Prostate gland (tissue), 2 donors: ENCODE results near the gene ZNF385A. TPM values are rescaled to one million over a fixed set of nuclear protein-coding genes. Genes with fewer than 3 reads are reported as not detected.
"Not testable (repeated sequence)": the region's sequence is repeated elsewhere in the genome, so short reads cannot be mapped to it uniquely, and the experiment has no call there.

Source experiments
- DNase-seq: peaks from one replicate; pipeline ENCODE4 v3.0.0-alpha.2; 2019; ENCODE audit warnings: low spot score
- H3K27ac ChIP-seq, 2 donors: fragments of 200-600 bp; sonication (generic); 2 replicates each; pipeline ENCODE4 v1.5.1; 2017 to 2019
- H3K27me3 ChIP-seq: fragments of 200-600 bp; sonication (generic); replicated peaks from 2 replicates; pipeline ENCODE4 v1.5.1; 2019; ENCODE audit not compliant: insufficient read depth
- H3K36me3 ChIP-seq, 2 donors: fragments of 200-600 bp; sonication (generic); 1 replicate in 1 of 2; 2 replicates in 1 of 2; pipeline versions ENCODE4 v1.5.1 to v1.8.1; 2017 to 2019
- H3K4me1 ChIP-seq: fragments of 200-600 bp; sonication (generic); replicated peaks from 2 replicates; pipeline ENCODE4 v1.5.1; 2019
- H3K4me3 ChIP-seq, 2 donors: fragments of 200-600 bp; sonication (generic); 2 replicates each; pipeline ENCODE4 v1.5.1; 2017 to 2019
- H3K9me3 ChIP-seq: fragments of 200-600 bp; sonication (generic); 2 replicates; pipeline ENCODE4 v1.5.1; 2017
- CTCF ChIP-seq, 4 experiments: fragments of 200-600 bp in 2 of 4; fragments of 450-650 bp in 2 of 4; sonication (generic) in 2 of 4; IDR thresholded peaks; 1 replicate in 3 of 4; 2 replicates in 1 of 4; pipeline ENCODE4 v1.5.1; 2016 to 2019; ENCODE audit warnings: antibody characterized with exemption in 4 of 4, mild to moderate bottlenecking in 2 of 4, moderate library complexity in 2 of 4
- POLR2A ChIP-seq: fragments of 450-650 bp; IDR thresholded peaks from one replicate; pipeline ENCODE4 v1.6.1; 2016; ENCODE audit warnings: antibody characterized with exemption, mild to moderate bottlenecking
- POLR2AphosphoS5 ChIP-seq: sonication (generic); formaldehyde crosslinking; IDR thresholded peaks from one replicate; pipeline ENCODE4 v1.6.1; 2017; ENCODE audit warnings: antibody characterized with exemption
- WGBS: methylation state at CpG from one replicate; pipeline ENCODE4 v1.1.5; 2018; 5-methylcytosine and 5-hydroxymethylcytosine counted together
- intact Hi-C: fragments of 100-400 bp; cut with DNase I; formaldehyde crosslinking; loops from one replicate; pipeline ENCODE4 v1.14.2; 2022
- total RNA-seq, 2 donors: library from RNA; depleted of rRNA; stranded (reverse); fragments of >200 nt; gene quantifications; one replicate each; pipeline ENCODE4 v1.1.0, GENCODE V29; 2016

The ZNF385A gene
- total RNA-seq, 2 donors from 2014 or later: 29.4 to 42.4 TPM

- H3K27ac ChIP-seq: no peak overlapping the region
- TF ChIP-seq POLR2AphosphoS5 (no peak), CTCF (IDR thresholded peaks at IDR 0.05) (no peak), POLR2A (no peak)
- H3K9me3 ChIP-seq: no peaks in the 10 kb centered on the region
- intact Hi-C loops: loop anchor here (5.0 kb wide), 2 partner anchors 33 to 47 kb away; partner anchors contain the start of genes CBX5, GPR84 and HNRNPA1
- no peak for DNase-seq
- 45% methylated on average over 5 of the region's 5 CpGs for WGBS
- H3K4me1 ChIP-seq: no peaks in the 10 kb centered on the region
- H3K4me3 ChIP-seq: no peak overlapping the region
- H3K36me3 ChIP-seq: no peaks in the 10 kb centered on the region
- H3K27me3 ChIP-seq: no peaks in the 10 kb centered on the region
Observed at GRCh38 chr12:54329759-54330158, 54.8 kb downstream of the ZNF385A start.

- 67% methylated on average over 6 of the region's 6 CpGs for WGBS
- intact Hi-C loops: loop anchor here (5.0 kb wide), 2 partner anchors 34 to 46 kb away; partner anchors contain the start of genes CBX5, GPR84 and HNRNPA1
- Histone ChIP-seq H3K4me1 (no peaks in the 10 kb centered on the region), H3K27me3 (no peaks in the 10 kb centered on the region), H3K9me3 (no peaks in the 10 kb centered on the region), H3K4me3 (no peak overlapping the region), H3K36me3 (no peaks in the 10 kb centered on the region), H3K27ac (no peak overlapping the region)
- no peak for DNase-seq
- TF ChIP-seq POLR2A (no peak), CTCF (IDR thresholded peaks at IDR 0.05) (no peak), POLR2AphosphoS5 (no peak)
Observed at GRCh38 chr12:54328595-54329337, 55.8 kb downstream of the ZNF385A start.

- not testable (repeated sequence) for H3K9me3 ChIP-seq, H3K36me3 ChIP-seq, H3K27me3 ChIP-seq, H3K4me1 ChIP-seq, DNase-seq
- intact Hi-C loops: loop anchor here (5.0 kb wide), 2 partner anchors 37 to 43 kb away; partner anchors contain the start of genes CBX5, GPR84 and HNRNPA1
- Histone ChIP-seq H3K4me3 (peak overlapping the region; percentile 70 to 72), H3K27ac (peak overlapping the region; percentile 83 to 88)
- WGBS: 40% methylated on average over 22 of the region's 22 CpGs
Observed at GRCh38 chr12:54325442-54326109, 59.0 kb downstream of the ZNF385A start.

- Histone ChIP-seq H3K27me3 (no peaks in the 10 kb centered on the region), H3K4me1 (no peaks in the 10 kb centered on the region), H3K9me3 (no peaks in the 10 kb centered on the region), H3K27ac (peak within 1 kb of the TSS; percentile 83 to 88), H3K36me3 (no peaks in the 10 kb centered on the region), H3K4me3 (peak within 1 kb of the TSS; percentile 70 to 72)
- TF ChIP-seq CTCF (IDR thresholded peaks at IDR 0.05): peak; percentile 58 to 81 (median 71)
- peak; percentile 93 for TF ChIP-seq POLR2AphosphoS5
- TF ChIP-seq POLR2A: peak; percentile 80
- intact Hi-C loops: loop anchor here (5.0 kb wide), 3 partner anchors 37 to 108 kb away; partner anchors contain the start of genes CBX5, GPR84 and HNRNPA1
- peak; percentile 97 for DNase-seq
- 2% methylated on average over 34 of the region's 34 CpGs for WGBS
Observed at GRCh38 chr12:54324617-54325441, 59.7 kb downstream of the ZNF385A start, which contains the start of gene COPZ1. TSS of gene COPZ1 (plus strand) at chr12:54325131. CDS start at chr12:54325164, 33 bp downstream.

GRCh38 chr12:54321363-54321762 is 63.2 kb downstream of the ZNF385A start:
- TF ChIP-seq POLR2AphosphoS5: no peak
- TF ChIP-seq POLR2A: no peak
- no peak for TF ChIP-seq CTCF (IDR thresholded peaks at IDR 0.05)

More at GRCh38 chr12:54321363-54321762, 63.2 kb downstream of the ZNF385A start:
- no peaks in the 10 kb centered on the region for H3K27me3 ChIP-seq
- DNase-seq: no peak
- 90% methylated on average over 5 of the region's 5 CpGs for WGBS
- H3K4me1 ChIP-seq: no peaks in the 10 kb centered on the region
- intact Hi-C loops: loop anchor here (5.0 kb wide), 1 partner anchor 104 kb away; no protein-coding TSS in a partner anchor
- no peak overlapping the region for H3K4me3 ChIP-seq
- H3K27ac ChIP-seq: no peak overlapping the region
- no peaks in the 10 kb centered on the region for H3K36me3 ChIP-seq
- H3K9me3 ChIP-seq: no peaks in the 10 kb centered on the region
